ENCODE results near the gene SPATA46. TPM values are rescaled to one million over a fixed set of nuclear protein-coding genes. Genes with fewer than 3 reads are reported as not detected.

SPATA46 gene
- total and polyA plus RNA-seq, 9 of the 15 experiments (the other 6 are each of a cell fraction or from before 2014, with no cell fraction given): 0.04 to 0.11 TPM; not detected in 7

DNA sequence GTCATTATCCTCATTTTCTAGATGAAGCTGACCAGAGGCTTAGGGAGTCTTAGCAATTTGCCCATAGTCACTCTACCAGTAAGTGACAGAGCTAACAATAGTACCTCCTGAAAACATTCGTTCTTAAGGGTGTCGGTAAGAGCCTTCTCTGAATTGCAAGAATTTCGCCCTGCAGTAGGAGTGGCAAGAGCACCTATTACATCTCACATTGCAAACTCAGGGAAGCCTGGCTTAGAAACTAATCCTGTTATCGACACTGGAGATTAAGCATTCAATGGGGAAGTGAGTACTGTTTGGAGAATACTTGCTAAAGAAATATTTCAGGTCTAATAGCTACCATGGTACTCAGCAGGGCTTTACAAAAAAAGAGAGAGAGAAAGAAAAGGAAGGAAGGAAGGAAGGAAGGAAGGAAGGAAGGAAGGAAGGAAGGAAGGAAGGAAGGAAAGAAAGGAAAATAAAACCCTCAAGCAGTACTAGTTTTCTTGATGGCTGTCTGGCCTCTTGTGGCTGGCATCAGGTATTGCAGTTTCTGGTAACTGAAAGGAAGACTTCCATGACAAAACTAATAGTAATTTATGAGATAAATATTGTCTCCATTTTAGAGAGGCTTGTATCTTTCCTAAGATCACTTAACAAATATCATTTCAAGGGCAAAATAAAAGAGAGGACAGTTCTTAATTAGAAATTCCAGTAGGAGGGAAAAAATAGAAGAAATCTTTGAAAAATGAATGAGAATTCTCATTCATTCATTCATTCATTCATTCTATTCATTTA, 15.3 kb upstream of the SPATA46 start (continued):
- TF ChIP-seq, protein P1, sequence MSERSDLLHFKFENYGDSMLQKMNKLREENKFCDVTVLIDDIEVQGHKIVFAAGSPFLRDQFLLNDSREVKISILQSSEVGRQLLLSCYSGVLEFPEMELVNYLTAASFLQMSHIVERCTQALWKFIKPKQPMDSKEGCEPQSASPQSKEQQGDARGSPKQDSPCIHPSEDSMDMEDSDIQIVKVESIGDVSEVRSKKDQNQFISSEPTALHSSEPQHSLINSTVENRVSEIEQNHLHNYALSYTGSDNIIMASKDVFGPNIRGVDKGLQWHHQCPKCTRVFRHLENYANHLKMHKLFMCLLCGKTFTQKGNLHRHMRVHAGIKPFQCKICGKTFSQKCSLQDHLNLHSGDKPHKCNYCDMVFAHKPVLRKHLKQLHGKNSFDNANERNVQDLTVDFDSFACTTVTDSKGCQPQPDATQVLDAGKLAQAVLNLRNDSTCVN (CRISPR knock-in tag; IDR thresholded peaks at IDR 0.05): 0 out of 2 replicates have a peak, but pooled peaks have one; percentile 55
- TF ChIP-seq FOXK1 (CRISPR knock-in tag; IDR thresholded peaks at IDR 0.05; ENCODE audit: borderline replicate concordance): no peak
- TF ChIP-seq, protein P2, sequence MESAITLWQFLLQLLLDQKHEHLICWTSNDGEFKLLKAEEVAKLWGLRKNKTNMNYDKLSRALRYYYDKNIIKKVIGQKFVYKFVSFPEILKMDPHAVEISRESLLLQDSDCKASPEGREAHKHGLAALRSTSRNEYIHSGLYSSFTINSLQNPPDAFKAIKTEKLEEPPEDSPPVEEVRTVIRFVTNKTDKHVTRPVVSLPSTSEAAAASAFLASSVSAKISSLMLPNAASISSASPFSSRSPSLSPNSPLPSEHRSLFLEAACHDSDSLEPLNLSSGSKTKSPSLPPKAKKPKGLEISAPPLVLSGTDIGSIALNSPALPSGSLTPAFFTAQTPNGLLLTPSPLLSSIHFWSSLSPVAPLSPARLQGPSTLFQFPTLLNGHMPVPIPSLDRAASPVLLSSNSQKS (CRISPR knock-in tag; IDR thresholded peaks at IDR 0.05): no peak
- TF ChIP-seq, protein P3, sequence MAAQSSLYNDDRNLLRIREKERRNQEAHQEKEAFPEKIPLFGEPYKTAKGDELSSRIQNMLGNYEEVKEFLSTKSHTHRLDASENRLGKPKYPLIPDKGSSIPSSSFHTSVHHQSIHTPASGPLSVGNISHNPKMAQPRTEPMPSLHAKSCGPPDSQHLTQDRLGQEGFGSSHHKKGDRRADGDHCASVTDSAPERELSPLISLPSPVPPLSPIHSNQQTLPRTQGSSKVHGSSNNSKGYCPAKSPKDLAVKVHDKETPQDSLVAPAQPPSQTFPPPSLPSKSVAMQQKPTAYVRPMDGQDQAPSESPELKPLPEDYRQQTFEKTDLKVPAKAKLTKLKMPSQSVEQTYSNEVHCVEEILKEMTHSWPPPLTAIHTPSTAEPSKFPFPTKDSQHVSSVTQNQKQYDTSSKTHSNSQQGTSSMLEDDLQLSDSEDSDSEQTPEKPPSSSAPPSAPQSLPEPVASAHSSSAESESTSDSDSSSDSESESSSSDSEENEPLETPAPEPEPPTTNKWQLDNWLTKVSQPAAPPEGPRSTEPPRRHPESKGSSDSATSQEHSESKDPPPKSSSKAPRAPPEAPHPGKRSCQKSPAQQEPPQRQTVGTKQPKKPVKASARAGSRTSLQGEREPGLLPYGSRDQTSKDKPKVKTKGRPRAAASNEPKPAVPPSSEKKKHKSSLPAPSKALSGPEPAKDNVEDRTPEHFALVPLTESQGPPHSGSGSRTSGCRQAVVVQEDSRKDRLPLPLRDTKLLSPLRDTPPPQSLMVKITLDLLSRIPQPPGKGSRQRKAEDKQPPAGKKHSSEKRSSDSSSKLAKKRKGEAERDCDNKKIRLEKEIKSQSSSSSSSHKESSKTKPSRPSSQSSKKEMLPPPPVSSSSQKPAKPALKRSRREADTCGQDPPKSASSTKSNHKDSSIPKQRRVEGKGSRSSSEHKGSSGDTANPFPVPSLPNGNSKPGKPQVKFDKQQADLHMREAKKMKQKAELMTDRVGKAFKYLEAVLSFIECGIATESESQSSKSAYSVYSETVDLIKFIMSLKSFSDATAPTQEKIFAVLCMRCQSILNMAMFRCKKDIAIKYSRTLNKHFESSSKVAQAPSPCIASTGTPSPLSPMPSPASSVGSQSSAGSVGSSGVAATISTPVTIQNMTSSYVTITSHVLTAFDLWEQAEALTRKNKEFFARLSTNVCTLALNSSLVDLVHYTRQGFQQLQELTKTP (IDR thresholded peaks at IDR 0.05; ENCODE audit: low read depth in 1 of 2, partially characterized antibody in 2 of 2): peak; percentile 62 to 74
- TF ChIP-seq HEY1 (CRISPR knock-in tag; IDR thresholded peaks at IDR 0.05; ENCODE audit: borderline replicate concordance): no peak
- TF ChIP-seq ZNF431 (CRISPR knock-in tag; IDR thresholded peaks at IDR 0.05): no peak
- no peak for TF ChIP-seq RFX7 (CRISPR knock-in tag; IDR thresholded peaks at IDR 0.05)
- peak in 1 of 2 experiments; percentile 43 for TF ChIP-seq NCOA2 (IDR thresholded peaks at IDR 0.05; ENCODE audit: partially characterized antibody in 2 of 2)
- TF ChIP-seq RCOR1 (IDR thresholded peaks at IDR 0.05; ENCODE audit: borderline replicate concordance in 1 of 2, low read depth in 2 of 2, low read length in 2 of 2): 0 out of 4 replicates have a peak, but pooled peaks of 1 of the 2 experiments have one; percentile 20
- TF ChIP-seq BRD9 (IDR thresholded peaks at IDR 0.05; ENCODE audit: low read depth, partially characterized antibody): peak; percentile 97
- no peak for TF ChIP-seq MAFF (IDR thresholded peaks at IDR 0.05; ENCODE audit: low read length)
- TF ChIP-seq HDGF (IDR thresholded peaks at IDR 0.05): peak; percentile 95
- no peak for TF ChIP-seq ETS2 (tag; IDR thresholded peaks at IDR 0.05; ENCODE audit: borderline replicate concordance, poor library complexity, severe bottlenecking)
- TF ChIP-seq TBL1XR1 (IDR thresholded peaks at IDR 0.05; ENCODE audit: low read length in 2 of 2): no peak
- TF ChIP-seq SNRNP70 (optimal IDR thresholded peaks at IDR 0.05; ENCODE audit: low read depth, low read length): no peak
- TF ChIP-seq RFX5 (IDR thresholded peaks at IDR 0.05; ENCODE audit: low read depth, low read length): no peak
- no peak for TF ChIP-seq RNF2 (IDR thresholded peaks at IDR 0.05)
- TF ChIP-seq CEBPG (CRISPR knock-in tag; IDR thresholded peaks at IDR 0.05): no peak
- 0 out of 4 replicates have a peak, but pooled peaks of 1 of the 2 experiments have one; percentile 8 for TF ChIP-seq CEBPG (tag; conservative IDR thresholded peaks at IDR 0.05 in 1 of 2, IDR thresholded peaks at IDR 0.05 in 1 of 2)
- TF ChIP-seq, protein P4, sequence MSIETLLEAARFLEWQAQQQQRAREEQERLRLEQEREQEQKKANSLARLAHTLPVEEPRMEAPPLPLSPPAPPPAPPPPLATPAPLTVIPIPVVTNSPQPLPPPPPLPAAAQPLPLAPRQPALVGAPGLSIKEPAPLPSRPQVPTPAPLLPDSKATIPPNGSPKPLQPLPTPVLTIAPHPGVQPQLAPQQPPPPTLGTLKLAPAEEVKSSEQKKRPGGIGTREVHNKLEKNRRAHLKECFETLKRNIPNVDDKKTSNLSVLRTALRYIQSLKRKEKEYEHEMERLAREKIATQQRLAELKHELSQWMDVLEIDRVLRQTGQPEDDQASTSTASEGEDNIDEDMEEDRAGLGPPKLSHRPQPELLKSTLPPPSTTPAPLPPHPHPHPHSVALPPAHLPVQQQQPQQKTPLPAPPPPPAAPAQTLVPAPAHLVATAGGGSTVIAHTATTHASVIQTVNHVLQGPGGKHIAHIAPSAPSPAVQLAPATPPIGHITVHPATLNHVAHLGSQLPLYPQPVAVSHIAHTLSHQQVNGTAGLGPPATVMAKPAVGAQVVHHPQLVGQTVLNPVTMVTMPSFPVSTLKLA (conservative IDR thresholded peaks at IDR 0.05): 0 out of 4 replicates have a peak, but pooled peaks of 1 of the 2 experiments have one; percentile 26
